Endothelial cell of umbilical vein (primary cell): ENCODE measurements around the gene PRPF31. TPM values are rescaled to one million over a fixed set of nuclear protein-coding genes. Genes with fewer than 3 reads are reported as not detected.

Source experiments
- BruUV-seq: library from RNA; stranded (reverse); fragments of 400-500 nt; replicated peaks from 2 replicates; lab custom pipeline; 2021; lab: Mats Ljungman, UMichigan
- CTCF ChIA-PET: fragments of 300-600, 350-600 bp; sonication (Branson Sonifier 250); formaldehyde crosslinking; loops from one replicate; lab custom pipeline; 2021; ENCODE audit warnings: antibody characterized with exemption, inconsistent platforms; lab: Charles Lee
- POLR2A ChIA-PET: fragments of 300-600, 350-600 bp; sonication (Branson Sonifier 250); formaldehyde crosslinking; loops from one replicate; lab custom pipeline; 2021; ENCODE audit warnings: antibody characterized with exemption, inconsistent platforms; lab: Charles Lee
- DNase-seq: peaks from one replicate; pipeline ENCODE4 v3.0.0-alpha.2; 2011; ENCODE audit warnings: low read depth, low spot score
- FAIRE-seq: peaks from 2 replicates; lab custom pipeline; 2011; peaks lifted over from hg19 to GRCh38; lab: Jason Lieb, UNC
- H2AFZ ChIP-seq: 2 replicates; pipeline ENCODE4 v1.6.0; 2012; ENCODE audit warnings: low read depth, low read length, control low read depth, inconsistent platforms
- H3K27ac ChIP-seq: 2 replicates; pipeline ENCODE4 v1.5.1; 2011; ENCODE audit warnings: low read depth, mild to moderate bottlenecking, control low read depth, low read length, moderate library complexity; ENCODE audit not compliant: insufficient read depth
- H3K27me3 ChIP-seq, 2 experiments: 2 replicates each; pipeline versions ENCODE4 v1.6.0 to v1.6.1; 2011; ENCODE audit warnings: low read length in 2 of 2, mixed read lengths in 1 of 2; ENCODE audit not compliant: control insufficient read depth in 2 of 2, insufficient read depth in 2 of 2
- H3K36me3 ChIP-seq, 2 experiments: 2 replicates in 1 of 2; 3 replicates in 1 of 2; pipeline ENCODE4 v1.5.1; 2011; ENCODE audit warnings: low read length in 2 of 2, mild to moderate bottlenecking in 1 of 2, moderate library complexity in 1 of 2; ENCODE audit not compliant: control insufficient read depth in 2 of 2, insufficient read depth in 2 of 2; ENCODE audit errors: extremely low read depth in 1 of 2
- H3K4me1 ChIP-seq: 3 replicates; pipeline ENCODE4 v1.5.1; 2011; ENCODE audit warnings: mild to moderate bottlenecking, low read length; ENCODE audit not compliant: control insufficient read depth, insufficient read depth; ENCODE audit errors: extremely low read depth
- H3K4me2 ChIP-seq: 2 replicates; pipeline ENCODE4 v1.6.1; 2011; ENCODE audit warnings: low read length, control low read depth, mixed read lengths; ENCODE audit not compliant: insufficient read depth
- H3K4me3 ChIP-seq, 3 experiments: fragments of 200-600 bp in 1 of 3; sonication (generic), shearing (Covaris generic) in 1 of 3; replicated peaks in 1 of 3; 2 replicates each; pipeline ENCODE4 v1.5.1; 2011 to 2016; ENCODE audit warnings: control low read depth in 3 of 3, low read length in 3 of 3, mild to moderate bottlenecking in 2 of 3, inconsistent platforms in 1 of 3, low read depth in 1 of 3, moderate library complexity in 1 of 3; ENCODE audit not compliant: insufficient read depth in 1 of 3
- H3K79me2 ChIP-seq: 2 replicates; pipeline ENCODE4 v1.6.0; 2012; ENCODE audit warnings: low read length, inconsistent platforms; ENCODE audit not compliant: control insufficient read depth, insufficient read depth
- H3K9ac ChIP-seq: replicated peaks from 2 replicates; pipeline ENCODE3; 2011; ENCODE audit warnings: low read length, control low read depth; ENCODE audit not compliant: insufficient read depth; ENCODE audit errors: extremely low read depth
- H3K9me1 ChIP-seq: replicated peaks from 3 replicates; pipeline ENCODE4 v1.6.0; 2011; ENCODE audit warnings: mild to moderate bottlenecking, low read length; ENCODE audit not compliant: control insufficient read depth, insufficient read depth; ENCODE audit errors: extremely low read depth
- H3K9me3 ChIP-seq: replicated peaks from 2 replicates; pipeline ENCODE4 v1.5.1; 2012; ENCODE audit warnings: low read length, inconsistent platforms; ENCODE audit not compliant: control insufficient read depth, insufficient read depth
- H4K20me1 ChIP-seq: replicated peaks from 2 replicates; pipeline ENCODE3; 2011; ENCODE audit warnings: mild to moderate bottlenecking, low read length; ENCODE audit not compliant: control insufficient read depth, insufficient read depth; ENCODE audit errors: extremely low read depth
- CTCF ChIP-seq, 2 donors: IDR thresholded peaks; 1 replicate in 1 of 2; 2 replicates in 1 of 2; pipeline ENCODE4 v1.5.1; 2011; ENCODE audit warnings: low read length in 2 of 2, mild to moderate bottlenecking in 2 of 2, moderate library complexity in 2 of 2, control low read depth in 1 of 2, inconsistent platforms in 1 of 2, low read depth in 1 of 2; ENCODE audit not compliant: insufficient read depth in 1 of 2; ENCODE audit errors: extremely low read depth in 1 of 2
- EZH2 ChIP-seq: IDR thresholded peaks from 2 replicates; pipeline ENCODE4 v1.6.1; 2012; ENCODE audit warnings: borderline replicate concordance, low read depth, mild to moderate bottlenecking, moderate library complexity, low read length, inconsistent platforms; ENCODE audit not compliant: severe bottlenecking
- FOS ChIP-seq: IDR thresholded peaks from 2 replicates; pipeline ENCODE4 v1.6.1; 2011; ENCODE audit warnings: mild to moderate bottlenecking, low read length, moderate library complexity, borderline replicate concordance; ENCODE audit not compliant: insufficient read depth
- GATA2 ChIP-seq: IDR thresholded peaks from 2 replicates; pipeline ENCODE4 v1.7.0; 2011; ENCODE audit warnings: low read depth, mild to moderate bottlenecking, moderate library complexity, mixed read lengths, low read length; ENCODE audit not compliant: insufficient read length, insufficient read depth
- MYC ChIP-seq: IDR thresholded peaks from one replicate; pipeline ENCODE4 v1.6.1; 2011; ENCODE audit warnings: mild to moderate bottlenecking, low read depth, low read length
- POLR2A ChIP-seq: IDR thresholded peaks from 2 replicates; pipeline ENCODE4 v1.6.1; 2012; ENCODE audit warnings: low read depth, mild to moderate bottlenecking, control low read depth, low read length
- POLR2AphosphoS5 ChIP-seq: IDR thresholded peaks from 2 replicates; pipeline ENCODE4 v1.6.1; 2012; ENCODE audit warnings: low read depth, mild to moderate bottlenecking, control low read depth, low read length, moderate library complexity; ENCODE audit not compliant: insufficient read depth
- dilution Hi-C: fragments of 300-500 bp; cut with MboI; formaldehyde crosslinking; loops from one replicate; pipeline ENCODE4 v1.15.0; 2019; ENCODE audit warnings: low sequenced_read_pairs; ENCODE audit not compliant: extremely low pct_ligation_motif_present
- intact Hi-C: fragments of 100-400 bp; cut with micrococcal nuclease; formaldehyde crosslinking; loops from one replicate; pipeline ENCODE4 v1.10.0; 2022
- polyA plus RNA-seq, 4 experiments: library from polyadenylated mRNA; depleted of rRNA in 3 of 4; stranded (reverse) in 3 of 4; unstranded in 1 of 4; fragments of >200 nt; gene quantifications; 2 replicates each; pipeline versions ENCODE4 v1.2.1 to v1.2.3, GENCODE V29; 2011 to 2012; ENCODE audit warnings: missing spikeins in 1 of 4
- total RNA-seq: library from RNA; stranded (reverse); gene quantifications from 2 replicates; pipeline ENCODE4 v1.2.3, GENCODE V29; 2021

The PRPF31 gene
- total and polyA plus RNA-seq, 2 donors (not counting 3 experiments of a cell fraction or from before 2014, with no cell fraction given), result 76.2 to 101 TPM

- DNase-seq, result no peak
- TF ChIP-seq CTCF (IDR thresholded peaks at IDR 0.05; ENCODE audit: extremely low read depth in 1 of 2, insufficient read depth in 1 of 2, low read depth in 1 of 2, low read length in 2 of 2), result peak in 1 of 2 donors; percentile 15
- no peak for TF ChIP-seq POLR2A
- TF ChIP-seq MYC, result no peak
- no TSS peak for BruUV-seq
- CTCF ChIA-PET, result interaction anchor here (1.6 to 4.2 kb wide), 3 partner anchors 67 to 304 kb away, joined by 5 to 27 read pairs (median 10); no protein-coding TSS in a partner anchor
- Histone ChIP-seq H3K4me1 (no peaks in the 10 kb centered on the region), H4K20me1 (no peaks in the 10 kb centered on the region), H3K4me2 (no peak overlapping the region), H3K27me3 (no peaks in the 10 kb centered on the region), H3K79me2 (no peaks in the 10 kb centered on the region), H3K27ac (no peak overlapping the region), H2AFZ (peak overlapping the region; percentile 48), H3K36me3 (no peaks in the 10 kb centered on the region), H3K9me3 (no peaks in the 10 kb centered on the region), H3K4me3 (no peak overlapping the region), H3K9ac (no peak overlapping the region), H3K9me1 (no peaks in the 10 kb centered on the region)
- intact Hi-C loops (loop anchor here (1.0 to 5.0 kb wide), 3 partner anchors 189 to 303 kb away; partner anchors contain the start of gene CACNG7), dilution Hi-C loops (no loop called here)
- FAIRE-seq, result no peak
- POLR2A ChIA-PET, result no interaction called here
Observed at GRCh38 chr19:54096617-54097106, 18.9 kb upstream of the PRPF31 start.

GRCh38 chr19:54099190-54099902, 16.2 kb upstream of the PRPF31 start:
- CTCF ChIA-PET, result interaction anchor here (0.6 to 2.7 kb wide), 4 partner anchors 10 to 306 kb away, joined by 3 to 10 read pairs (median 4); no protein-coding TSS in a partner anchor

More at GRCh38 chr19:54099190-54099902, 16.2 kb upstream of the PRPF31 start:
- H3K27ac ChIP-seq, result no peak overlapping the region
- H3K4me3 ChIP-seq, result no peak overlapping the region
- H3K4me2 ChIP-seq, result no peak overlapping the region
- H2AFZ ChIP-seq, result no peak overlapping the region
- no TSS peak for BruUV-seq
- no peak for FAIRE-seq
- peaks cover 8% of the 10 kb centered on the region for H3K79me2 ChIP-seq
- DNase-seq, result no peak
- intact Hi-C loops (loop anchor here (5.0 kb wide), 1 partner anchor 192 kb away; the partner anchor contains the start of gene CACNG7), dilution Hi-C loops (no loop called here)
- H3K36me3 ChIP-seq, result no peaks in the 10 kb centered on the region
- POLR2A ChIA-PET, result no interaction called here
- H3K9ac ChIP-seq, result no peak overlapping the region
- H3K27me3 ChIP-seq, result no peaks in the 10 kb centered on the region
- H3K9me1 ChIP-seq, result no peaks in the 10 kb centered on the region
- H3K4me1 ChIP-seq, result no peaks in the 10 kb centered on the region
- no peaks in the 10 kb centered on the region for H3K9me3 ChIP-seq
- no peaks in the 10 kb centered on the region for H4K20me1 ChIP-seq
- TF ChIP-seq POLR2AphosphoS5, result no peak
- TF ChIP-seq FOS, result no peak
- TF ChIP-seq CTCF (IDR thresholded peaks at IDR 0.05; ENCODE audit: extremely low read depth in 1 of 2, insufficient read depth in 1 of 2, low read depth in 1 of 2, low read length in 2 of 2), result no peak
- TF ChIP-seq EZH2, result no peak
- TF ChIP-seq GATA2, result no peak
- TF ChIP-seq POLR2A, result no peak
